Fibroblast of mammary gland (primary cell): ENCODE measurements around the gene SENP5.
"Not testable (repeated sequence)": the region's sequence is repeated elsewhere in the genome, so short reads cannot be mapped to it uniquely, and the experiment has no call there.

Experiments
- DNase-seq: peaks from one replicate; pipeline ENCODE4 v3.0.0-alpha.2; 2010; ENCODE audit warnings: low read depth
- H3K4me3 ChIP-seq: 2 replicates; pipeline ENCODE4 v1.5.1; 2011; ENCODE audit warnings: low read depth, mild to moderate bottlenecking, low read length, moderate library complexity; ENCODE audit not compliant: control insufficient read depth
- TF ChIP-seq, protein P1 (sequence below): conservative IDR thresholded peaks from 2 replicates; pipeline ENCODE4 v1.5.1; 2011; ENCODE audit warnings: low read depth, low read length, inconsistent platforms; ENCODE audit not compliant: control insufficient read depth, insufficient read depth

Gene SENP5, protein sequence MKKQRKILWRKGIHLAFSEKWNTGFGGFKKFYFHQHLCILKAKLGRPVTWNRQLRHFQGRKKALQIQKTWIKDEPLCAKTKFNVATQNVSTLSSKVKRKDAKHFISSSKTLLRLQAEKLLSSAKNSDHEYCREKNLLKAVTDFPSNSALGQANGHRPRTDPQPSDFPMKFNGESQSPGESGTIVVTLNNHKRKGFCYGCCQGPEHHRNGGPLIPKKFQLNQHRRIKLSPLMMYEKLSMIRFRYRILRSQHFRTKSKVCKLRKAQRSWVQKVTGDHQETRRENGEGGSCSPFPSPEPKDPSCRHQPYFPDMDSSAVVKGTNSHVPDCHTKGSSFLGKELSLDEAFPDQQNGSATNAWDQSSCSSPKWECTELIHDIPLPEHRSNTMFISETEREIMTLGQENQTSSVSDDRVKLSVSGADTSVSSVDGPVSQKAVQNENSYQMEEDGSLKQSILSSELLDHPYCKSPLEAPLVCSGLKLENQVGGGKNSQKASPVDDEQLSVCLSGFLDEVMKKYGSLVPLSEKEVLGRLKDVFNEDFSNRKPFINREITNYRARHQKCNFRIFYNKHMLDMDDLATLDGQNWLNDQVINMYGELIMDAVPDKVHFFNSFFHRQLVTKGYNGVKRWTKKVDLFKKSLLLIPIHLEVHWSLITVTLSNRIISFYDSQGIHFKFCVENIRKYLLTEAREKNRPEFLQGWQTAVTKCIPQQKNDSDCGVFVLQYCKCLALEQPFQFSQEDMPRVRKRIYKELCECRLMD

DNA sequence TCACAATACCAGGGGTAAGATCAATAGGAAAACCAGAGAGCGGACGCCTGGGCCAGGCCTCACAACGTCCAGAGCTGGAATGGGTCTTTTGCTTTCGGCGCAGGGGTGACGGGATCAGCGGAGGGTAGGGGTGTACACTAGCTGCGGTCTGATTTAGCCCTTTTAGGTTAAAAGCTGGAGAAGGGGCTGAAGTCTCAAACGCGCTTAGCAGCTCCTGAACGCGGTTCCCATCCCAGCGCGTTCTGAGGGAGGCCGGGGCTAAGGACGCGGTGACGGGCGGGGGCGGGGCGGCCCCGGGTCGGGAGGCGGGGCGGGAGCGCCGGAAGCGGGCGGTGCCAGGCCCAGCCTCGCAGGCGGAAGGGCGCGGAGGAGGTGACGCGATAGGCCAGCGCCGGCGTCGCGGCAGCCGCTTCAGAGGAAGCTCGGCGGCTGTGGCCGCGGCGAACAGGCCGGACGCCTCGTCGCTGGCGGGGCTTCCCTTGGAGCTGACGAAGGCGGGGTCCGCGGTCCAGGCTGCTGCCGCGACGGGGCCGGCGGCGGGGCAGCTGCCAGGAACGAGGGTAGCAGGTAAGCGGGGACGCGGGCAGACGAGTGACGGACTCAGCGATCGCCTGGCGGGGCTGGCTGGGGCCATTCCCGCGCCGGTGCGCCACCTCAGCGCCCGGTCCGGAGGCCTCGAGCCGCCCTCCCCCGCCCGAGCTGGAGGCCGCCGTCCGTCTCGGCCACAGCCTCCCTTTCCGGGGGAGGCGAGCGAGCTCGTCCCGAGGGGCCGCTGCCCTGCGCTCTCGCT lies at the start of gene SENP5:
Gene SENP5 (plus strand): TSS at position 414 of the 790 bp plus-strand sequence. CDS start 17,262 bp downstream, outside the sequence.
- peak; percentile 81 for DNase-seq
- H3K4me3 ChIP-seq, result peak within 1 kb of the TSS; percentile 87
- TF ChIP-seq, protein P1, sequence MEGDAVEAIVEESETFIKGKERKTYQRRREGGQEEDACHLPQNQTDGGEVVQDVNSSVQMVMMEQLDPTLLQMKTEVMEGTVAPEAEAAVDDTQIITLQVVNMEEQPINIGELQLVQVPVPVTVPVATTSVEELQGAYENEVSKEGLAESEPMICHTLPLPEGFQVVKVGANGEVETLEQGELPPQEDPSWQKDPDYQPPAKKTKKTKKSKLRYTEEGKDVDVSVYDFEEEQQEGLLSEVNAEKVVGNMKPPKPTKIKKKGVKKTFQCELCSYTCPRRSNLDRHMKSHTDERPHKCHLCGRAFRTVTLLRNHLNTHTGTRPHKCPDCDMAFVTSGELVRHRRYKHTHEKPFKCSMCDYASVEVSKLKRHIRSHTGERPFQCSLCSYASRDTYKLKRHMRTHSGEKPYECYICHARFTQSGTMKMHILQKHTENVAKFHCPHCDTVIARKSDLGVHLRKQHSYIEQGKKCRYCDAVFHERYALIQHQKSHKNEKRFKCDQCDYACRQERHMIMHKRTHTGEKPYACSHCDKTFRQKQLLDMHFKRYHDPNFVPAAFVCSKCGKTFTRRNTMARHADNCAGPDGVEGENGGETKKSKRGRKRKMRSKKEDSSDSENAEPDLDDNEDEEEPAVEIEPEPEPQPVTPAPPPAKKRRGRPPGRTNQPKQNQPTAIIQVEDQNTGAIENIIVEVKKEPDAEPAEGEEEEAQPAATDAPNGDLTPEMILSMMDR, result no peak

DNA sequence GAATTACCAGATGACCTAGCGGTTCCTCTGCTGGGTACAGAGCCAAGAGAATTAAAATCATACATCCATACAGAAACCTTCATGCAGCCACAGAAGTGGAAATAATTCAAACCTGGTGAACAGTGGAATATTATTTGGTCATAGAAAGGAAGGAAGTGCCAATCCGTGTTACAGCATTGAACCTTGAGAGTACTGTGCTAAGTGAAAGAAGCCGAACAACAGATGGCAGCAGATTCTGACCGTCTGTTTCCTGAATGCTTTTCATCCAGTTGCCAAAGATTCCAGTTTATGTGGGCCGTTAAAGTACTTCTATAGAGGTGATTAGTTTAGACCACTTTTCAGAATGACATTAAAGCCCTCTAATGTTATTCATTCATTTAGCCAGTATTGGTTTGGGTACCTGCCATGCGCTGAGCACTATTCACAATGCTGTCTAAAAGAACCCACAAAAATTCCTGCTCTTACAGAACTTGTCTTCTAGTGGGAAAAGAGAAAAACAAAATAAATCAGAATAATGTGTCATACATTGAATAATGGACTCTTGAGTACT lies 45.8 kb upstream of the SENP5 start:
- TF ChIP-seq, protein P1, result no peak
- DNase-seq, result no peak
- H3K4me3 ChIP-seq, result no peak overlapping the region

DNA sequence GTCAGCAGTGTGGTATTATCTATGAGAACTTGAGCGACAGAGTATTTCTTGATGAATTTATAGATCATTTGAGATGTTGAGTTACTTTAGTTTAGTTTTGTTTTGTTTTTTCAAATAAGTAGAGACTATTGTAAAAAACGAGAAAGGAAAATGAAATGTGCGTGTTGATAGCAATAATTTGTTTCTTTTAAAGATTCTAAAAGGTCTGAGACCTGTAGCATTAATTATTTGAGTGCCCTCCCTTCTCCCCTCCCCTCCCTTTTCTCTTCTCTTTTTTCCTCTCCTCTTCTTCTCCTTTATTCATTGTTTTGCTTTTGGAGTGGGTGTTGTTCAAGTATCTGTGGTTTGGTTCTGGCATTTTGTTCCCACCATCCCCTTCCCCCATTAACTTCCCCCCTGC lies 38.1 kb upstream of the SENP5 start:
- not testable (repeated sequence) for DNase-seq, H3K4me3 ChIP-seq

DNA sequence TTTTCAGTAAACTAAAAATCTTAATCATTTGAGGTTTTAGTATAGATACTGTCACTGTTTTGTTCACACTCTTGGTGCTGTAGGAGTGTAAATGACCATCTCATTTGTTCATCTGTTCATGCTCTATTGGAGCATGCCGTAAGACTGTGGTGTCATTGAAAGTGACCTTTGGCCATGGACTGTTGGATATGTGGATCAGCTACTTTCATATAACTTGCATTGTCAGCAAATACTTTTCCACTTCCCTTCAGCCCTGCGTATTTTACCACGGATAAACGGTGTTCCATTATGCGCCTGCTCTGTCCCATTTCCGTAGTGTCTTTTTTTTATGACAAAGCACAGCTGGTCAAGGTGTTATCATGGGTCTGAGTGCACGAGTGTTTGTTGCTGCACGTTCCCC lies 32.6 kb upstream of the SENP5 start:
- H3K4me3 ChIP-seq, result no peak overlapping the region
- TF ChIP-seq, protein P1, result no peak
- DNase-seq, result no peak

DNA sequence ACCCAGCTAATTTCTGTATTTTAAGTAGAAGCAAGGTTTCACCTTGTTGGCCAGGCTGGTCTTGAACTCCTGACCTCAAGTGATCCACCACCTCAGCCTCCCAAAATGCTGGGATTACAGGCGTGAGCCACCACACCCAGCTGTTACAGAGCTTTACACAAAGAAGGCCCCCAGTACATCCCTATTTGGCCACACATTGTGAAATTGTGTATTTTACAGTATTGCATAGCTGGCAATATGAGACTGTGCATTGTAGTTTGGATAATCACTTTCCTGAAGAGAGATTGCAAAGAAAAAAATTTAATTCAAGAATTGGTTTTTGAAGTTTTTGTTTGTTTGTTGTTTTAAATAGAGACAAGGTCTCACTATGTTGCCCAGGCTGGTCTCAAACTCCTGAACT lies 31.1 kb upstream of the SENP5 start:
- not testable (repeated sequence) for H3K4me3 ChIP-seq, DNase-seq

DNA sequence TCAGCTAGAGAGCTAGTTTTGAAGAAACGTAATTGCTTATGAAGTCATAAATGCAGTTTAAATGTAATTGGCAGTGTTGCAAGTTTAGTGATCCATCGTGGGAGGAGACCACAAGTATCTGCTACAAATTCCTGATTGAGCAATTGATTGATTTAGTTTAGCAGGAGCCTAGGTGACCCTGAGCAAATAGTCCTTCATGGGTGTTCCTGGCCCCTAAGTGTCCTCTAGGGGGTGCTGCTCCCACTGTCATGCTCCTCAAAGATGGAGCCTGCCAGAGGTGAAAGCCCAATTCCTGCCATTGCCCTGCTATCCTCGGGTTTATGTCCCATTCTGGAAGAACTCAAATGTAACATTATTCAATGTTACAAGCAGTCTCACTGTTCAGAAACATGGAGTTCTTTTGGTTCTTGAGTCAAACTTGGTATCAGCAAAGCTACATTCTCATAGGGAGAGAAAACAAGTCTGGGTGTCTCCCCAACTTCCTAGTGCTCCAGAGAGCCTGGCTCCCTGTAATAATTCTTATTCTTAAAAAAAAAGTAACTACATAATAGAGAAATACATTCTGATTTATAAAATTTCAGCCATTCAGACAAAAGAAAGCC lies 29.8 kb upstream of the SENP5 start:
- DNase-seq, result peak; percentile 75
- TF ChIP-seq, protein P1, result peak; percentile 89
- H3K4me3 ChIP-seq, result no peak overlapping the region

DNA sequence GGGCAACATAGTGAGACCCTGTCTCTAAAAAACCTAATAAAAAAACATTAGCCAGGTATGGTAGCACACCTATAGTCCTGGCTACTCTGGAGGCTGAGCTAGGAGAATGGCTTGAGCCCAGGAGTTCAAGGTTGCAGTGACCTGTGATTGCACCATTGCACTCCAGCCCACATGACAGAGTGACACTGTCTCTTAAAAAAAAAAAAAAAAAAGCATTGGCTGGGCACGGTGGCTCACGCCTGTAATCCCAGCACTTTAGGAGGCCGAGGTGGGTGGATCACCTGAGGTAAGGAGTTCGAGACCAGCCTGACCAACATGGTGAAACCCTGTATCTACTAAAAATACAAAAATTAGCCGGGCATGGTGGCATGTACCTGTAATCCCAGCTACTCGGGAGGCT lies 28.4 kb upstream of the SENP5 start:
- H3K4me3 ChIP-seq, DNase-seq: not testable (repeated sequence)
